ENCODE measurements around the gene EMC1.
"Not testable (repeated sequence)": the region's sequence is repeated elsewhere in the genome, so short reads cannot be mapped to it uniquely, and the experiment has no call there.

Gene EMC1

DNA sequence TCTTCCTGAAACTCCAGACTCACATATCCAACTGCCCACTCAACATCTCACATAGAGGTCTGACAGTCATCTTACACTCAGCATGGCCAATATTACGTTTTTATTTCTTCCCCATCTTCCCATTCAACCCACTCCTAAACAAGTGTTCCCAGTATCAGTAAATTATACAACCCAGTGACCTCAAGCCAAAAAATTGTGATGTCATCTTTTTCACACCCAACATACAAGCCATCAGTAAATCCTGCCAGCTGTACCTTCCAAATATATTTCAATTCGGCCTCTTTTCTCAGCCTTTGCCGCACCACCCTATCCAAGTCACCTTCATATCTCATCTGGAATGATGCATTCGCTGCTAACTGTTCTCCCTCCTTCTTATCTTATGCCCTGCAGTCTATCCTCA lies 60.9 kb downstream of the EMC1 start:
- DNase-seq (ENCODE audit: low read depth in 2 of 2), result no peak

- DNase-seq (ENCODE audit: low read depth in 2 of 2), result no peak
Observed at GRCh38 chr1:19189270-19189669, 62.1 kb downstream of the EMC1 start.

DNA sequence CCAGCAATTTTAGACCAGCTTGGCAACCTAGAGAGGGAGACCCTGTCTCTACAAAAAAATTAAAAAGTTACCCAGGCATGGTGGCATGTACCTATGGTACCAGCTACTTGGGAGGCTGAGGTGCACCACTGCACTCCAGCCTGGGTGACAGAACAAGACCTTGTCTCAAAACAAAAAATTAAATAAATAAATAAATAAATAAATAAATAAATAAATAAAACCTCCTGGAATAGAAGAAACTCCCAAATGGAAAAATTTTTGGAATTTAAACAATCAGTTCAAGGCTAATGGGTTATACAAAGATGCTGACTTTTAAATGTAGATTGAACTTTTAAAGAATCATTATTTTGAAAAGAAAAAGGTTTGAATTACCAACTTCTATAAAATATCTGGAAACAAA lies 63.5 kb downstream of the EMC1 start:
- DNase-seq (ENCODE audit: low read depth in 2 of 2), result no peak

DNA sequence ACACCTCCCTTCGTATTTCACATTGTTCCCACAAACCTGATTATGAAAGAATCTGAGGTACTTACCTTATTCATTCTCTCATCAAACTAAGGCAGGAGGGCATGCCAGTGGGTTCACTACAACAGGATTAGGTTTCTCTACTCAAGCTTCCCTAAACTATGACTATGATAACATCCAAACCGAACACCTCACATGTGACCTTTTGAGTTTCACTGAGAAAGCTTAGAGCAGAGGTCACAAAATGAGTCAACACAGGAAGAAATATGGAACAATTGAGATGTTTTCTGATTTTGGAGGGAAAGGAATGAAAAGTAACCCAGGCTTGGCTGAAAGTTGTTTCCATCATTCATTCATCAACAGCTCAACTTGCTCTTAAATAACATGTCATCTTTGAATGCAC lies 65.3 kb downstream of the EMC1 start:
- no peak for DNase-seq (ENCODE audit: low read depth in 2 of 2)

GRCh38 chr1:19182223-19182622 lies 69.1 kb downstream of the EMC1 start:
- DNase-seq (ENCODE audit: low read depth in 2 of 2), result no peak

DNA sequence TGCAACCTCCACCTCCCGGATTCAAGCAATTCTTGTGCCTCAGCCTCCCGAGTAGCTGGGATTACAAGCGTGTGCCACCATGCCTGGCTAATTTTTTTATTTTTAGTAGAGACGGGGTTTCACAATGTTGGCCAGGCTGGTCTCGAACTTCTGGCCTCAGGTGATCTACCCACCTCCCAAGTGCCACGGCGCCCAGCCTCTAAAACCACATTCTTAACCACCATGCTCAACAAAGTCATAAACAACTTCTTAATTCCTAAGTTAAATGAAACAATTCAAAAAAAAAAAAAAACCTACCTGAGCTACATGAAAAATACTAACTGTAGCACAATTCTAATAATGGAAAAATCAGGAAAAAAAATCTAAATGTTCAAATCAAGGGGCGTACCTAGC lies 71.1 kb downstream of the EMC1 start:
- not testable (repeated sequence) for DNase-seq (ENCODE audit: low read depth in 2 of 2)

GRCh38 chr1:19179597-19180264 lies 71.6 kb downstream of the EMC1 start:
- DNase-seq (ENCODE audit: low read depth in 2 of 2), result no peak

DNA sequence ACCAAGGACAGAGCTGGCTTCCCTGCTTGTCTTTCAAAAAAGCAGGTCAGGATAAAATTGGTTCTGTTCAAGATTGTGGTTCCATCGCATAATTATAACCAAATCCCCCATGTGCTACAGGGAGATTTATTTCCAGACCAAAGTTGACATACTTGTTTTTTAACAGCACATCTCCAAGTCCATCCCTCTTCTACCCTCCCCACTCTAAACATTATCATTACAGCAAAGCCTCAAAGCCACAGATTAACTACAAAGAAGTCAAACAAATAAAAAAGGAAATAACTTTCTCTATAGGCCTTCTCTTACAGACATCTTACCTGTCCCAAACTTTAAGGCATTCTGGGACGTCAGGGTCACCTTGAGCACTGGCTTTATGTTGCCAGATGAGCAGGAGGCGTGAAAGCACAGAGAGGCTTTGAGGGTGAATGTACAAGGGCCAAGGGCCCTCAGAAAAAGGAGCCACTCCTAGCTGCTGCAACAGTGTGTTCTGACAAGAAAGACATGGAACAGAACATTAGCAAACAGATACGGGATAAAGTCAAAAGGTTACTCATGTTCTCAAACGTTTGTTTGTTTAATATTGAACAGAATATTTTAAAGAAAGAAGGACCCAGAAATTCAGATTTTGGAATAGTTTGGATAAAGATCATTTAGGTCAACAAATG lies 72.5 kb downstream of the EMC1 start:
- no peak for DNase-seq (ENCODE audit: low read depth in 2 of 2)

DNA sequence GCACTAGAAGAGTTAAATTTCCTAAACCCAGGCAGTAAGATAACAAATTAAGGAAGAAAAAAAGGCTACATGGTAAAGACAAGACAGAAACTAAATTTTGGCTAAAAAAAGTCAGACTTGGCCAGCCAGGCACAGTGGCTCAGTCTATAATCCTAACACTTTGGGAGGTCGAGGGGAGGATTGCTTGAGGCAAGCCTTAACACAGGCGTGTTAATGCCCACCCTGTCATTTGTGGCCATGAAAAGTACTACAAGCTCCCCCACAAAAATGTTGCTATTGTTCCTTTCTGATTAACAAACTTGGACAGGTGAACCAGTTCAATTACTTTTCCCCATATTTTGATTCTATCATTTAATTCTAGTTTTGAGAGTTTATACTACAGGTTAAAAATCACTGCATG lies 73.5 kb downstream of the EMC1 start:
- DNase-seq (ENCODE audit: low read depth in 2 of 2), result no peak

GRCh38 chr1:19169642-19170041 lies 81.7 kb downstream of the EMC1 start:
- DNase-seq (ENCODE audit: low read depth in 2 of 2), result no peak

GRCh38 chr1:19167140-19167539 lies 84.2 kb downstream of the EMC1 start:
- no peak for DNase-seq (ENCODE audit: low read depth in 2 of 2)

DNA sequence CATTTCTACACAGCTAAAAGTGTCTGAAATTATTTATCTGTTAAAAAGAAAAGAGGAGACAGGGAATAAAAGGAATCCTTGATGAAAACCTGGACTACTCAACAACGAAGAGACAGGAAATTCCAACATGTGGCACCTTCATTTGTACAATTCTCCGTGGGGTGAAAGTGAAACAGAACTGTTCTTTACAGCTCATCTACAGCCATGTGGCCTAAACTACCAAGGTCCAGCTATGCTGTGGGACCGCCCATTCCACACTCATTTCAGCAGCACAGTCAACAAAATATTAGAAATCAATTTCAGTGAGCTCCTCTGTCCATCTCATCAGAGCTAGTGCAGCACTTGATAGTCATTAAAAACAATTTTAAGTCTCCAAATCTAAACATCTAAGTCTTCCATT lies 85.3 kb downstream of the EMC1 start:
- no peak for DNase-seq (ENCODE audit: low read depth in 2 of 2)

Measured in stimulated activated CD8-positive, alpha-beta memory T cell treated with anti-CD3 and anti-CD28 coated beads, Interleukin-15, amount 100 ng/mL, for 48 hours (primary cell).